GM23248 (cell line): ENCODE measurements around the gene DHX32.

Experiments used
- EZH2 ChIP-seq: fragments of 200-600 bp; sonication (generic); IDR thresholded peaks from 2 replicates; pipeline ENCODE4 v1.6.1; 2018; ENCODE audit warnings: antibody characterized with exemption, mild to moderate bottlenecking; ENCODE audit not compliant: insufficient read depth, poor library complexity, severe bottlenecking
- EZH2phosphoT487 ChIP-seq: fragments of 200-600 bp; sonication (generic); IDR thresholded peaks from 2 replicates; pipeline ENCODE4 v1.6.1; 2018; ENCODE audit warnings: antibody characterized with exemption, moderate library complexity, mild to moderate bottlenecking, low read depth; ENCODE audit not compliant: insufficient read depth

DNA sequence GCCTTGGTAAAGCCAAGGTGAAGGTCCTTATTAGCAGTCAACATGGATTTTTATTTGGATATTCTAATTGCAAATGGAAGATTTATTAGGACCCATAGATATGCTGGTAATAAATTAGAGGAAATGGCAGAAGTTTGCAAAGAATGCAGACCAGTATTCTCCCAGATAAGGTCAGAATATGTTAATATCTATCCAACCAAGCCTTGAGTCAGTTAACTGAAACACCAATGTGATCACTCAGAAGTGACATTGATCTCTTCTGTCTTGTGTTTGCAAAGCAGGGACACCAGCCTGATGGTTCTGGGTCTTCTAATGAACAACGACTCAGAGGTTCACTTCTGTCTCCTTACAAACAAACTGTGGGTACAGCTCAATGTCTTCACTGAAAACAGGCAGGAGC, 79.5 kb downstream of the DHX32 start:
- TF ChIP-seq EZH2 (no peak), EZH2phosphoT487 (no peak)
